Keratinocyte (primary cell): ENCODE measurements around the gene CD247.

ENCODE experiments used
- CTCF ChIP-seq, 3 experiments: IDR thresholded peaks in 1 of 3; conservative IDR thresholded peaks in 1 of 3; optimal IDR thresholded peaks in 1 of 3; 2 replicates in 2 of 3; 3 replicates in 1 of 3; pipeline versions ENCODE3 to v1.5.1; 2011; ENCODE audit warnings: low read length in 3 of 3, mild to moderate bottlenecking in 3 of 3, moderate library complexity in 2 of 3, control low read depth in 1 of 3, inconsistent platforms in 1 of 3; ENCODE audit not compliant: insufficient read depth in 2 of 3; ENCODE audit errors: extremely low read depth in 1 of 3
- EZH2 ChIP-seq: IDR thresholded peaks from one replicate; pipeline ENCODE4 v1.6.1; 2012; ENCODE audit warnings: inconsistent platforms, mild to moderate bottlenecking, low read length, moderate library complexity

GRCh38 chr1:167435484-167435883 is 82.8 kb downstream of the CD247 start:
- no peak for TF ChIP-seq EZH2
- no peak for TF ChIP-seq CTCF (optimal IDR thresholded peaks at IDR 0.05 in 1 of 3, IDR thresholded peaks at IDR 0.05 in 1 of 3, conservative IDR thresholded peaks at IDR 0.05 in 1 of 3; ENCODE audit: extremely low read depth in 1 of 3, insufficient read depth in 2 of 3, low read length in 3 of 3)
